Mesendoderm (in vitro differentiated cells): Measurements from ENCODE around the gene TLE1.
A peak's percentile ranks its signal among the peaks of the same experiment; 100 is the strongest.

Experiments
- DNase-seq: peaks from one replicate; pipeline ENCODE4 v3.0.0; 2013
- H2AK5ac ChIP-seq: 2 replicates; pipeline ENCODE4 v1.6.1; 2013; ENCODE audit warnings: low read length, inconsistent platforms
- H2BK120ac ChIP-seq: 2 replicates; pipeline ENCODE4 v1.6.1; 2013; ENCODE audit warnings: low read depth, mild to moderate bottlenecking, low read length, moderate library complexity, mixed read lengths
- H2BK15ac ChIP-seq: replicated peaks from 2 replicates; pipeline ENCODE4 v1.6.1; 2013; ENCODE audit warnings: low read depth, mild to moderate bottlenecking, moderate library complexity
- H2BK5ac ChIP-seq: 2 replicates; pipeline ENCODE4 v1.6.1; 2013; ENCODE audit warnings: low read length, inconsistent platforms
- H3K18ac ChIP-seq: 2 replicates; pipeline ENCODE4 v1.6.1; 2013; ENCODE audit warnings: mild to moderate bottlenecking, low read length, mixed read lengths
- H3K23ac ChIP-seq: one replicate; pipeline ENCODE4 v1.6.1; 2013; ENCODE audit warnings: low read length
- H3K27ac ChIP-seq: 2 replicates; pipeline ENCODE4 v1.5.1; 2013; ENCODE audit warnings: low read depth, mild to moderate bottlenecking, inconsistent platforms, low read length, moderate library complexity
- H3K27me3 ChIP-seq: 2 replicates; pipeline ENCODE4 v1.6.1; 2013; ENCODE audit warnings: low read length, control low read depth, mild to moderate bottlenecking, inconsistent platforms; ENCODE audit not compliant: insufficient read depth, poor library complexity
- H3K36me3 ChIP-seq: 2 replicates; pipeline ENCODE4 v1.6.1; 2013; ENCODE audit warnings: low read length, inconsistent platforms; ENCODE audit not compliant: control insufficient read depth, insufficient read depth
- H3K4ac ChIP-seq: one replicate; pipeline ENCODE4 v1.6.1; 2013; ENCODE audit warnings: low read depth, mild to moderate bottlenecking, low read length, moderate library complexity
- H3K4me1 ChIP-seq: 2 replicates; pipeline ENCODE4 v1.6.1; 2013; ENCODE audit warnings: low read depth, low read length, inconsistent platforms; ENCODE audit not compliant: control insufficient read depth
- H3K4me2 ChIP-seq: 2 replicates; pipeline ENCODE4 v1.6.1; 2013; ENCODE audit warnings: low read length
- H3K4me3 ChIP-seq: 2 replicates; pipeline ENCODE4 v1.5.1; 2013; ENCODE audit warnings: mild to moderate bottlenecking, low read length
- H3K56ac ChIP-seq: one replicate; pipeline ENCODE4 v1.6.1; 2013; ENCODE audit warnings: low read length
- H3K79me1 ChIP-seq: 2 replicates; pipeline ENCODE4 v1.6.1; 2013; ENCODE audit warnings: low read length, inconsistent platforms
- H3K79me2 ChIP-seq: 2 replicates; pipeline ENCODE4 v1.6.1; 2013; ENCODE audit warnings: mild to moderate bottlenecking, low read length; ENCODE audit not compliant: control insufficient read depth, insufficient read depth
- H3K9ac ChIP-seq: 2 replicates; pipeline ENCODE4 v1.6.1; 2013; ENCODE audit warnings: low read length, inconsistent platforms
- H4K5ac ChIP-seq: one replicate; pipeline ENCODE4 v1.6.1; 2013; ENCODE audit warnings: low read length
- H4K8ac ChIP-seq: one replicate; pipeline ENCODE4 v1.6.1; 2013; ENCODE audit warnings: low read depth, mild to moderate bottlenecking, control low read depth, low read length, moderate library complexity
- WGBS: extraction: QIAGEN DNeasy Blood & Tissue Kit; methylation state at CpG from one replicate; pipeline ENCODE4 v1.1.7; 2013; ENCODE audit warnings: low lambda C conversion rate, missing lambda C conversion rate; ENCODE audit not compliant: insufficient coverage; ENCODE audit errors: extremely low coverage; 5-methylcytosine and 5-hydroxymethylcytosine counted together

The TLE1 gene

GRCh38 chr9:81627481-81627880 is 61.9 kb downstream of the TLE1 start:
- no CpG with 5 or more reads among the region's 3 CpGs for WGBS
- Histone ChIP-seq H4K8ac (no peak overlapping the region), H3K4me1 (peaks cover 5% of the 10 kb centered on the region), H3K79me2 (peaks cover 2% of the 10 kb centered on the region), H3K23ac (no peak overlapping the region), H2BK5ac (no peak overlapping the region), H3K56ac (no peak overlapping the region), H3K36me3 (peaks cover 3% of the 10 kb centered on the region), H3K27ac (no peak overlapping the region), H3K9ac (no peak overlapping the region), H3K79me1 (peaks cover 8% of the 10 kb centered on the region), H3K18ac (no peak overlapping the region), H3K4me3 (no peak overlapping the region), H3K27me3 (no peaks in the 10 kb centered on the region), H2BK120ac (no peak overlapping the region), H2AK5ac (no peak overlapping the region), H3K4me2 (no peak overlapping the region), H2BK15ac (no peak overlapping the region), H4K5ac (no peak overlapping the region), H3K4ac (no peak overlapping the region)
- no peak for DNase-seq

- Histone ChIP-seq H3K4ac (no peak overlapping the region), H3K18ac (no peak overlapping the region), H2AK5ac (no peak overlapping the region), H4K5ac (no peak overlapping the region), H3K36me3 (peaks cover 2% of the 10 kb centered on the region), H3K4me3 (no peak overlapping the region), H4K8ac (no peak overlapping the region), H2BK120ac (no peak overlapping the region), H3K9ac (no peak overlapping the region), H3K4me1 (peaks cover 15% of the 10 kb centered on the region), H2BK5ac (no peak overlapping the region), H3K56ac (no peak overlapping the region), H3K27me3 (no peaks in the 10 kb centered on the region), H3K79me1 (peaks cover 8% of the 10 kb centered on the region), H2BK15ac (no peak overlapping the region), H3K4me2 (no peak overlapping the region), H3K23ac (no peak overlapping the region), H3K27ac (no peak overlapping the region), H3K79me2 (peaks cover 2% of the 10 kb centered on the region)
- WGBS, result no CpG with 5 or more reads among the region's 4 CpGs
- DNase-seq, result peak; percentile 40
Observed at GRCh38 chr9:81626511-81626910, 62.8 kb downstream of the TLE1 start.

- no peak overlapping the region for H3K4ac ChIP-seq
- no peak for DNase-seq
- H3K4me1 ChIP-seq, result peaks cover 17% of the 10 kb centered on the region
- H3K36me3 ChIP-seq, result no peaks in the 10 kb centered on the region
- WGBS, result no CpG with 5 or more reads among the region's 6 CpGs
- H3K4me3 ChIP-seq, result no peak overlapping the region
- no peaks in the 10 kb centered on the region for H3K27me3 ChIP-seq
- no peak overlapping the region for H2BK15ac ChIP-seq
- H4K5ac ChIP-seq, result no peak overlapping the region
- H3K27ac ChIP-seq, result no peak overlapping the region
- no peak overlapping the region for H3K9ac ChIP-seq
- H4K8ac ChIP-seq, result no peak overlapping the region
- peaks cover 8% of the 10 kb centered on the region for H3K79me1 ChIP-seq
- H2BK5ac ChIP-seq, result no peak overlapping the region
- no peak overlapping the region for H3K4me2 ChIP-seq
- H2AK5ac ChIP-seq, result no peak overlapping the region
- peaks cover 2% of the 10 kb centered on the region for H3K79me2 ChIP-seq
- no peak overlapping the region for H3K18ac ChIP-seq
- H3K56ac ChIP-seq, result no peak overlapping the region
- H3K23ac ChIP-seq, result no peak overlapping the region
- no peak overlapping the region for H2BK120ac ChIP-seq
Observed at GRCh38 chr9:81625969-81626368, 63.4 kb downstream of the TLE1 start.

GRCh38 chr9:81623778-81624177 is 65.6 kb downstream of the TLE1 start:
- no peaks in the 10 kb centered on the region for H3K27me3 ChIP-seq
- H3K27ac ChIP-seq, result no peak overlapping the region
- H2BK120ac ChIP-seq, result no peak overlapping the region
- H3K56ac ChIP-seq, result no peak overlapping the region
- H3K9ac ChIP-seq, result no peak overlapping the region
- no CpG with 5 or more reads among the region's 3 CpGs for WGBS
- H3K79me2 ChIP-seq, result peaks cover 4% of the 10 kb centered on the region
- peaks cover 13% of the 10 kb centered on the region for H3K79me1 ChIP-seq
- H3K4me3 ChIP-seq, result no peak overlapping the region
- no peak overlapping the region for H2AK5ac ChIP-seq
- no peak overlapping the region for H4K8ac ChIP-seq
- no peak overlapping the region for H3K4ac ChIP-seq
- no peak overlapping the region for H3K4me2 ChIP-seq
- H2BK5ac ChIP-seq, result no peak overlapping the region
- H3K4me1 ChIP-seq, result peaks cover 17% of the 10 kb centered on the region
- no peak overlapping the region for H3K18ac ChIP-seq
- H3K36me3 ChIP-seq, result peaks cover 2% of the 10 kb centered on the region
- H3K23ac ChIP-seq, result no peak overlapping the region
- DNase-seq, result no peak
- no peak overlapping the region for H4K5ac ChIP-seq
- no peak overlapping the region for H2BK15ac ChIP-seq

- Histone ChIP-seq H3K27ac (peak overlapping the region; percentile 72), H3K4me3 (no peak overlapping the region), H3K9ac (no peak overlapping the region), H3K4me1 (peaks cover 14% of the 10 kb centered on the region), H3K18ac (peak overlapping the region; percentile 55), H2BK15ac (no peak overlapping the region), H3K4me2 (no peak overlapping the region), H3K56ac (no peak overlapping the region), H3K36me3 (peaks cover 2% of the 10 kb centered on the region), H2BK5ac (no peak overlapping the region), H3K27me3 (no peaks in the 10 kb centered on the region), H3K79me2 (peaks cover 4% of the 10 kb centered on the region), H4K5ac (no peak overlapping the region), H2BK120ac (no peak overlapping the region), H3K23ac (no peak overlapping the region), H2AK5ac (no peak overlapping the region), H4K8ac (no peak overlapping the region), H3K4ac (no peak overlapping the region), H3K79me1 (peaks cover 11% of the 10 kb centered on the region)
- no CpG with 5 or more reads among the region's 13 CpGs for WGBS
- no peak for DNase-seq
Observed at GRCh38 chr9:81622471-81623255, 66.7 kb downstream of the TLE1 start.
